AG09319 (cell line): ENCODE measurements around the gene ELOVL6.
"Not testable (repeated sequence)": the region's sequence is repeated elsewhere in the genome, so short reads cannot be mapped to it uniquely, and the experiment has no call there.

ENCODE experiments used
- DNase-seq: peaks from one replicate; pipeline ENCODE4 v3.0.0-alpha.2; 2010; ENCODE audit warnings: low read depth; ENCODE audit errors: extremely low read depth
- TF ChIP-seq, protein P1 (sequence below): IDR thresholded peaks from 2 replicates; pipeline ENCODE4 v1.5.1; 2011; ENCODE audit warnings: low read depth, mild to moderate bottlenecking, inconsistent platforms, low read length, moderate library complexity

The ELOVL6 gene

DNA sequence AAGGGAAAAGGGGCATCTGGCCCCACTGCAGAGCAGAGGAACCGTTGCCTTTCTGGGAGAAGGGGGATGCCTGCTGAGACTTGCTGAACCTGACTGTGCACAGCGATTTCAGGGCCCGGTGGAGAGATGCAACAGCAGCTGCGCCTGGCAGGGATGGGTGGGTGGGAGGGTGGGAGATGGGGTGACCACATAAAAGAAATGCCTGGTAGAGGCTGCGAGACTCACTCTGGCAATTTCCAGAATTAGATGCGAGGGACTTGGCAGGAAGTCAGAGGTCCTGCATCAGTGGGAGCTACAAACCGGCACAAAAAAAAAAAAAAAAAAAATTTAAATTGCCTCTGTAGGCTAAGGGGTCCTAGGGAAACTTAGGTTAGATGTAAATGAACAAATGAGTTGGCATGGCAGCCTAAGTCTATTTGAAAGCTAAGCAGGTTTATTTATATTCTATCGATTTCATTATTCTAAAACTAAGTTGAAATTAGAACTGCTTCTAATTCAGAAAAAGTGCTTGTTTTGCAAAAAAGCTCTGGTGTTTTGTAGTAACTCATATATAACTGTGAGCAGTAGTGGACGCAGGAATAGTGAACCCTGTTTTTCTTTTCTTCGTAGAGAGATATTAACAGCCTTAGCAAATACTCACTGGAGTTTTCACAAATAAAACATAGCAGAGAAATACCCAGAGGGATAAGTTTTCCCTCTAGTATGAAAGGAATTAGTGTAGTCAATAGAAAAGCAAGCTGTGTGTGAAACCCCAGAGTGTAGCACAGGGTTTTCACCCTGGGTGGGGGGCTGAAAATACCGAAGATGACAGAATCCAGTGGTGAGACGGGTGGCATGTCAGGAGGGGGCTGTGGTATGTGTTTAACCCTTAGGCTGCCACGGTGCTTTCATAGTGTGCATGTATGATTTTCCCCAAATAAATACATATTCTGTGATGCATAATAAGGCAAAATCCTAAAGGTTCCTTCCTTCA, 155.6 kb downstream of the ELOVL6 start:
- no peak for DNase-seq
- TF ChIP-seq, protein P1, sequence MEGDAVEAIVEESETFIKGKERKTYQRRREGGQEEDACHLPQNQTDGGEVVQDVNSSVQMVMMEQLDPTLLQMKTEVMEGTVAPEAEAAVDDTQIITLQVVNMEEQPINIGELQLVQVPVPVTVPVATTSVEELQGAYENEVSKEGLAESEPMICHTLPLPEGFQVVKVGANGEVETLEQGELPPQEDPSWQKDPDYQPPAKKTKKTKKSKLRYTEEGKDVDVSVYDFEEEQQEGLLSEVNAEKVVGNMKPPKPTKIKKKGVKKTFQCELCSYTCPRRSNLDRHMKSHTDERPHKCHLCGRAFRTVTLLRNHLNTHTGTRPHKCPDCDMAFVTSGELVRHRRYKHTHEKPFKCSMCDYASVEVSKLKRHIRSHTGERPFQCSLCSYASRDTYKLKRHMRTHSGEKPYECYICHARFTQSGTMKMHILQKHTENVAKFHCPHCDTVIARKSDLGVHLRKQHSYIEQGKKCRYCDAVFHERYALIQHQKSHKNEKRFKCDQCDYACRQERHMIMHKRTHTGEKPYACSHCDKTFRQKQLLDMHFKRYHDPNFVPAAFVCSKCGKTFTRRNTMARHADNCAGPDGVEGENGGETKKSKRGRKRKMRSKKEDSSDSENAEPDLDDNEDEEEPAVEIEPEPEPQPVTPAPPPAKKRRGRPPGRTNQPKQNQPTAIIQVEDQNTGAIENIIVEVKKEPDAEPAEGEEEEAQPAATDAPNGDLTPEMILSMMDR, result no peak

DNA sequence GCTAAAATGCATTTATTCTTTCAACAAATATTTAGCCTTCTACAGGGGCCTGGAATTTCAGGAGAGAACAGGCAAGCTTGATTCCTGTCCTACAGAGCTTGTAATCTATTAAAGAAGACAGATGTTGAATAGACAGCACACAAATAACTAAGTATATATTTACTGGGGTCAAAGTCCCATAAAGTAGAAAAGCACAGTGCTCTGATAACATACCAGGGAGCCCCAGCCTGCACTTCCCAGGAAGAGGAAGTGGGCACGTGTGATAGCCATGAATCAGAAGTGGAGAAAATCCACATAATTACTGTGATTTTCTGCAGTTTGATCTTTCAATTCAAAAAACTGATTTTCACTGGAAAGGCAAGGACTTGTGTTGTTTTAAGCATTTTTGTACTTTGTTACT, 156.7 kb downstream of the ELOVL6 start:
- no peak for DNase-seq
- TF ChIP-seq, protein P1, result no peak

DNA sequence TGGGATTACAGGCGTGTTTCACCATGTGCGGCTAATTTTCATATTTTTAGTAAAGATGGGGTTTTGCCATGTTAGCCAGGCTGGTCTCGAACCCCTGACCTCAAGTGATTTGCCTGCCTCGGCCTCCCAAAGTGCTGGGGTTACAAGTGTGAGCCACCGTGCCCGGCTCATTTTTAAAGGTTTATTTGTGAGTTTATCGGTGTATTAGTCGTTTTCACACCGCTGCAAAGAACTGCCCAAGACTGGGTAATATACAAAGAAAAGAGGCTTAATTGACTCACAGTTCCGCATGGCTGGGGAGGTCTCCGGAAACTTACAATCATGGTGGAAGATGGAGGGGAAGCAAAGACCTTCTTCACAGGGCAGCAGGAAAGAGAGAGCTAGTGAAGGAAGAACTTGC, 159.3 kb downstream of the ELOVL6 start:
- not testable (repeated sequence) for DNase-seq

DNA sequence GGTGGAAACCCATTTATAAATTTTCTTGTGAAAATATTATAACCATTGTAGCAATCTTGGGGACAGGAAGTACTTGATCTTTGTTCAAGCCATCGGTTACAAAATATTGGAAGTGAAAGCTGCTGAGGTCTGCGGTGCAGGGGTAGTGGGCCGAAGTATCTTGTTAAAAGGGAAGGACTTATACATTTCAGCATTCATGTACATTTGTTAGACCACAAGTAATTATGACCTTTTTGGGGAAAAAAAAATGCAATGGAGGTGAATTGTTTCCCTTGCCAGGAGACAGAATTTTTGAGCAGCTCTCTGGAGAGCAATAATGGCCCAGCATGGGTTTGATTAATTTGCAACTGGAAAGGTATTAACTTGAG, 164.4 kb downstream of the ELOVL6 start:
- TF ChIP-seq, protein P1, result no peak
- no peak for DNase-seq

DNA sequence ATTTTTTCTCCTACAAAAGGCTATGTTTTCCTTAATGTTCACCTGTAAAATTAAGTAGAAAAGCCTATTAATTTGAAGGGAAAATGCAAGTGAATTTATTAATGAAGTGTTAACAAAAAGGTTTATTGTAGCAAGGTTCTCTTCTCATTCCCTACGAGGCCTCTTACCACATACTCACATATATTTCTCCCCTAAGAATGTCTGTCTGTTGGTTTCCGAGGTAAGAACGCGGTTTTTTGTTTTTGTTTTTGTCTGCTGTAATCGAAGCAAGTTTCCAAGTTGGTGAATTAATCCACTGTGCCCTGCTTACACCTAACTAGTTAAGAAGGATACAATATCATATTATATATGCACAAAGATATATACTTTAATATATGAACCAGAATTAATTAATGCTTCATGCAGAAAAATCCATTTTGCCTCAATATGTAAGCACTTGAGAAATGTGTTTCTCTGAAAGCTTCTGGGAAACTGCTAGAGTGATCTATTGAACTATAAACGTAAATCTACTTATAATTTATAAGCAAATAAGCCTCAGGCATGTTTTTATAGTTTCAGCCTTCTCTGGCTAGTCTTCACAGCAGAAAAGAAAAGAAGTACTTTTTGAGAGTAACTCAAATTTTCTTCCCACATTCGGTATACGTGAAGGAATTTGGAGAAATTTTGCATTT, 164.9 kb downstream of the ELOVL6 start:
- TF ChIP-seq, protein P1, result no peak
- no peak for DNase-seq

DNA sequence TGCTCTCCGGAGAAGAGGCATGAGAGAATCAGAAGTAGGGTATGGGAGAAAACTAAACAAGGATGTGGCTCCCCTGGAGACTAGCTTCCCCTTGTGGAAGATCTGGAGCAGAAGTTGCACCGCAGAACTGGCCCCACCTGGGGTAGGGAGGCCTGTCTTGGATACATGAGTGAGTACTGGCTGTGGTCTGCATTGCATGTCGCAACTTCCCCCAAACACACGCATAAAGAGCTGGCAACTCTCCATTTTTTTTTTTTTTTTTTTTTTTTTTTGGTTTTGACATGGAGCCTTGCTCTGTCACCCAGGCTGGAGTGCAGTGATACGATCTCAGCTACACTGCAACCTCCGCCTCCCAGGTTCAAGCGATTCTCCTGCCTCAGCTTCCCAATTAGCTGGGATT, 165.8 kb downstream of the ELOVL6 start:
- TF ChIP-seq, protein P1, result no peak
- no peak for DNase-seq

DNA sequence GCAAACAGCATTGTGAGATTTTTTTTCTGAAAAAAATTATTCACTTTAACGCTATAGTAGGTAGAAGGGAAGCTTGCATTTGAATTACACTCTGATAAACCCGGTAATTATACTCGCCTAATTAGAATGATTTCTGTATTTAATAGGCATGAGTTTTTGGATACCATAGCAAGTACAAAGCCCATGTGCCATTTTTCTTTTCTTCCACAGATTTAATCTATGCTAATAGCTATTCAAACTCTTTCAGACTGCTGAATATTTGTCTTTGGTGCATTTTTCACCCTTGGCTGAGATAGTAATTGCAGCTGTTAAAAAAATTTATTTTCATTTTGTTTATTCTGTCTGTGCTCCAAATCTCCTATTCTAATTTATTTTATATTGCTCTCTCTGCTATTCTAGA, 172.7 kb downstream of the ELOVL6 start:
- TF ChIP-seq, protein P1, result no peak
- no peak for DNase-seq
